NCI-H146 treated with DMSO at 0.1 percent for 48 hours (cell line): ENCODE results near the gene FLACC1.

Experiments used
- DNase-seq: peaks from one replicate; lab custom pipeline; 2025; ENCODE audit not compliant: unreplicated experiment; lab: John Stamatoyannopoulos, UW

Gene FLACC1

GRCh38 chr2:201279079-201279478, 78.1 kb downstream of the FLACC1 start:
- DNase-seq: no peak

- DNase-seq: no peak
Measured at GRCh38 chr2:201276511-201276910, 80.6 kb downstream of the FLACC1 start.

- no peak for DNase-seq
Measured at GRCh38 chr2:201275990-201276389, 81.2 kb downstream of the FLACC1 start.

GRCh38 chr2:201275069-201275468, 82.1 kb downstream of the FLACC1 start:
- DNase-seq: no peak

- no peak for DNase-seq
Measured at GRCh38 chr2:201273330-201273983, 83.7 kb downstream of the FLACC1 start.

- DNase-seq: no peak
Measured at GRCh38 chr2:201271917-201272316, 85.2 kb downstream of the FLACC1 start.

GRCh38 chr2:201270293-201271001, 86.7 kb downstream of the FLACC1 start:
- DNase-seq: no peak

- no peak for DNase-seq
Measured at GRCh38 chr2:201269764-201270163, 87.4 kb downstream of the FLACC1 start.

GRCh38 chr2:201267278-201268030, 89.7 kb downstream of the FLACC1 start:
- no peak for DNase-seq

- no peak for DNase-seq
Measured at GRCh38 chr2:201266629-201267028, 90.5 kb downstream of the FLACC1 start.

GRCh38 chr2:201264472-201265173, 92.5 kb downstream of the FLACC1 start:
- no peak for DNase-seq

GRCh38 chr2:201263779-201264178, 93.4 kb downstream of the FLACC1 start:
- DNase-seq: no peak

- DNase-seq: no peak
Measured at GRCh38 chr2:201262718-201263117, 94.4 kb downstream of the FLACC1 start.

GRCh38 chr2:201261906-201262305, 95.2 kb downstream of the FLACC1 start:
- DNase-seq: no peak

GRCh38 chr2:201261471-201261870, 95.7 kb downstream of the FLACC1 start:
- no peak for DNase-seq

GRCh38 chr2:201260302-201260800, 96.8 kb downstream of the FLACC1 start, which contains the start of gene CASP8:
TSS of gene CASP8 (plus strand) at chr2:201260536. CDS start at chr2:201266487, 5,951 bp downstream.
- DNase-seq: no peak

- no peak for DNase-seq
Measured at GRCh38 chr2:201258666-201259615, 98.2 kb downstream of the FLACC1 start.

- DNase-seq: peak; percentile 25
Measured at GRCh38 chr2:201257956-201258665, 99.0 kb downstream of the FLACC1 start.

- peak; percentile 25 for DNase-seq
Measured at GRCh38 chr2:201257381-201257955, 99.7 kb downstream of the FLACC1 start.
